Kidney glomerular epithelial cell (primary cell): Measurements from ENCODE around the gene ME1.
"Not testable (repeated sequence)": the region's sequence is repeated elsewhere in the genome, so short reads cannot be mapped to it uniquely, and the experiment has no call there.

ENCODE experiments used
- DNase-seq: peaks from one replicate; lab custom pipeline; 2025; lab: John Stamatoyannopoulos, UW

ME1 gene

GRCh38 chr6:83256719-83257118 lies 174.1 kb downstream of the ME1 start:
- DNase-seq, result not testable (repeated sequence)

GRCh38 chr6:83252719-83253118 lies 178.1 kb downstream of the ME1 start:
- peak; percentile 5 for DNase-seq

- DNase-seq, result no peak
Measured at GRCh38 chr6:83250235-83250634, 180.6 kb downstream of the ME1 start.

DNA sequence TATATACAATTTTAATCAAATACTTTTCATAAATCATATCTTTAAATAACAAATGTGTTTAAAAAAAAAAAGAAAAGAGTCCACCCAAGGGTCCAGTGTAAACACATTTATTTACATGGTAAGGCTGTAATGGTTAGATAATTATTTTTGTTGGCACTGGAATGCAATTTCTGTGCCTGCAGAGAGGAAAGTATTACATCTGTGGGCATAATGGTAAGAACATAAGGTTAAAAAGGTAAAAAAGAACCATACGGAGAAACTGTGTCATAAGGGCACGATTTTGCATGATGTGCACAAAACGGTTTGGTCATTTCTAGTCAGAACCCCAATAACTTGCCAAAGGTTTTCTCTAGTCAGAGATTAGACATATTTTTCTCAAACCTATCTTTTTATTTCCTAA lies 183.4 kb downstream of the ME1 start:
- no peak for DNase-seq

DNA sequence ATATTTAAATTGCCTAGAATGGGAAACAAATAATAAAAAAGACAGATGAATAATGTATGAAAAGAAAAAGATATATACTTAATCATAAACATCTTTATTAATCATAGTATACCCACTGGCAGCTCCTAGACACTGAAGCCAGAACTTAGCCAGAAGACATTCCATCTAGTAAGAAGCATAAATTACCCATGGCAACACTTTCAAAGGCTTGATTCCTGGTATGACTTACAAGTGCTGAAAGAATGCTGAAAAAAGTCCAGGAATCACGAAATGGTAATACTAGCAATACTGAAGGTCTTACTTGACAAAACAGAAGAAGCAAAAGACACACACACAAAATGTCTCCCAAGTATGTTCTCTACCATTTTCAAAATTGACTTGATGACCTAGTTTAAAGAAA lies 199.7 kb downstream of the ME1 start:
- DNase-seq, result no peak

DNA sequence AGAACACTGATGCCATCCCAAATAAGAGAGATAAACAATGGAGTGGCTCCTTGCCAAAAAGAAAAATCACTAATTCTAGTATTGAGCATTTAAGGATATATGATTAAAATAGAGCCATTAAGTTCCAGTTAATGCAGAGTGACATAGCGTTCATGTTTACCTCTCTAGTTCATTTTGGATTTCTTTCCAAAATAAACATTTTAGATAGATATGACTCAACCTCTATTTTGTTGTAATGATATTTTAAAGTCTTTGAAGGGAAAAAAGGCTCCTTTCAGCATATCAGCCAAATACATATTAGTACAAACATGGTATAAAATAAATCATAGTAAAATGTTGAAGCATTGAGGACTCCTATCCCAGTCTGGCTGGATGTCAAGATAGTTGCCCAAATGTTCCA lies 204.3 kb downstream of the ME1 start:
- DNase-seq, result no peak

DNA sequence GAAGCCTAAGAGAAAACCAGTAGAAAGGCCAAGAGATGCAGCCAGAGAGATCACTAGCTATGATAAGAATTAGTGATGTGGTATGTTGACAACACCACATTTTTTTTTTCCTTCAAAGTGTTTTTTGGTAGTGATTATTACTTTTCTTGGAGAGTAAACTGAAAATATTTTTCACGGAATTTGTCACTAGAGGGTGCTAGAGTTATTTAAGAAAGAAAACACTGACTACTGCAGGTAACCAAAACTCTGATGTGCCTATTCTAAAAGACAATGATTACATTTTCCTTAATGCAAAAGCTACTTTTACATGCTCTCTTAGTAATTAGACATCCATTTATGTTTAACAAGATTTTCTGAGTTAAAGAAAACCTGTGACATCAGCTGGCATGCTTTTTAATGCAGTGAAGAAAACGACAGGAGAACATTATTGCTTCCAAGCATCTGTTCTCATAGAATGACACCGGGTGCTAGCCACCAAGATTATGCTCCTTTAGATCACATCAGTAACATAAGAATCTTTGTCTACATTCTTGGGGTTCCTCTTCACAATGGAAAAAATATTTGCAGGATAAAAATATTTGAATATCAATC lies 208.9 kb downstream of the ME1 start:
- peak; percentile 12 for DNase-seq

DNA sequence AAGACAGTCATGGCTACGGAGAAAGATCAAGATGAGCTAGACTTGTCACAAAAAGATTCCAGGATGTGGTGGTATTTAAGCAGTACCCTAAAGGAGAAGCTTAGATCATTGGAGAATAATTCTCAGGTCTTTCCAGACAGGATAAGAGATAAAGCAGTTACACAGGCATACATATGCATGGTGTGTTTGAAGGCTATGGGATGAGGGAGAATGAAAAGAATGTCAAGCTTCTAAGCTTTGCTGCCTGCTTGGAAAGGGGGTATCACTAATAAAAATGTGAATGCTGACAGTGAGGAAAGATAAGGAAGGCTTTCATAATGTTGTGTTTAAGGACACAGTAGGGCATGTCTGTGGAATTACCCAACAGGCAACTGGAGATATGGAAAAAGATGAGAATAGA lies 209.6 kb downstream of the ME1 start:
- DNase-seq, result no peak

DNA sequence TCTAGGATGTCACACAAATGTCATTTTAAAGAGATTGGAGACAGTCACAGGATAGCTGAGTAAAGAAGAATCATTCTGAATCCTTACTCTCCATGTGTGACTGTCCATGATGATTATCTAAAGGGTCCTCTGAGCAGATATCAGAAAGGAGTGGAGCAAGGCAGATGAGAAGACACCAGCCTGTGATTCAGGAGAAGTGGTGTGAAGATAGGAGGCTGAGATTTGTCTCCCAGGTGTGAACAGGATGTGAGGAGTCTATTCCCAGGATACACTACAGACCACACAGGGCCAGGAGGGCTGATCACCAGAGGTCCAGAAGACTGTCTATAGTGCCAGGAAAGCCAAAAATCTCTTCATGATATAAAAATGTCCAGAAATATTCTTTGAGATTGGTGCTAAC lies 210.7 kb downstream of the ME1 start:
- no peak for DNase-seq

DNA sequence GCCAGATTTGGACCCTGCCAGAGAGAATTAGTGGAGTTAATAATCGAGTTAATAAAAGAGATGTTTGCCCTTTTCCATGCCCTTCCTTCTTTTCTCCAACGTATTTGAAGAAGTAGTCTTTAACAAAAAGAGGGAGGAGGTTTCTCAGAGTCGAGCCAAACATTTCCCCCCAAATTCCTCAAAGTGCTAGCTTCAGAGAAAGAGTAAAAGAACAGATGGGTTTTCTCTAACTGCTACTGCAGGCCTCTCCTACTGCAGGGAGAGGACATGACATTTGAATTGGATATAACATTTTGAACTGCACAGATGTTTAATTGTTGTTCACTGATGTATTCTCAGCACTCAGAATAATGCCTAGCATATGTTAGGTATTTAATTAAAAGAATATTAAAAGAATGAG lies 212.2 kb downstream of the ME1 start:
- DNase-seq, result no peak

DNA sequence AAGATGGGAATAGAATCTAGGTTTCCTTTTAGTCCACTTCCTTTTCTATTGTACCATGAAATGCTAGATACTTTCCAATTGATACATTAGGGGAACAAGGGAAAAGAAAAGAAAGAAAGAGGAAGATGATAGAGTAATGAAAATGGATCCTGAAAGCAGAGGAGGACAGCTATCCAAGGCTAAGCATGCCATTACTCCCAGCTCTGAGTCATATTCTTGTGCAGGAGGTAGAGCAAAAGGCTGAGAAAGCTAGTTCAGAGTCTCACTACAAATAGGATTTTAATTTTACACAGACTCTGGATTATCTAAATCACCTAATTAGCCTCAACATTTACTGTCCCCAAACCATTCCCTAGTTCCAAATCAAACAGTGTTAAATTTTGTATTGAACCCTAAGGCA lies 214.0 kb downstream of the ME1 start:
- peak; percentile 4 for DNase-seq

DNA sequence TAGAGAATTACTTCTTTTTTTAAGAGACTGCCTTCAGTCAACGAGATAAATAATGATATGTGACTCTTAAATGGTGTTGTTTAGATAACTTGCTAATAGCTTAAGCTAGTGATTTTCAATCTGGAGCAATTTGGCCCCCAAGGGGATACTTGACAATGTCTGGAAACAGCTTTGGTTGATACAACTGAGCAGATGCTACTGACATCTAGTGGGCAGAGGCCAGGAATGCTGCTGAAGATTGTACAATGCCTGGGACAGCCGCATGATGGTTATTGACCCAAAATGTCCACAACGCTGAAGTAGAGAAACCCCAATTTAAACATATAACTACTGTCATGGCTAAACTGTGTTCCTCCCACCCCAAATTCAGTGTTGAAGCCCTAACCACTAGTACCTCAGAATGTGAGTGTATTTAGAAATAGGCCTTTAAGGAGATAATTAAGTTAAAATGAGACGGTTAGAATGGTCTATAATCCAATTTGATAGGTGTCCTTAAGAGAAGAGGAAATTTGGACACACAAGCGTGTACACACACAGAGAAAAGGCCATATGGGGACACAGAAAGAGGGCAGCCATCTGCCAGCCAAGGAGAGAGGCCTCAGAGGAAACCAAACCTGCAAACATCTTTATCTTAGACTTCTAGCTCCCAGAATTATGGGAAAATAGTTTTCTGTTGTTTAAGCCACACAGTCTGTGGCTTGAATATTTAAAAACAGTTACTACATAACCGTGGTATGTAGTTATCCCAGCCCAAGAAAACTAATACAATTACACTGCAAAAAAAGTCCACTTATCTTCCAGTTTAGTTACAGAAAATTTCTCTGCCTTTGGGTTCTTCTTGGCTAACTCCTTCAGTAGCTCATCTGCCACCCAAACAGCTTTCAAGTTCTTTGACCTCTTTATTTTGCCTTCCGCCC lies 215.5 kb downstream of the ME1 start:
- DNase-seq, result peak; percentile 20

DNA sequence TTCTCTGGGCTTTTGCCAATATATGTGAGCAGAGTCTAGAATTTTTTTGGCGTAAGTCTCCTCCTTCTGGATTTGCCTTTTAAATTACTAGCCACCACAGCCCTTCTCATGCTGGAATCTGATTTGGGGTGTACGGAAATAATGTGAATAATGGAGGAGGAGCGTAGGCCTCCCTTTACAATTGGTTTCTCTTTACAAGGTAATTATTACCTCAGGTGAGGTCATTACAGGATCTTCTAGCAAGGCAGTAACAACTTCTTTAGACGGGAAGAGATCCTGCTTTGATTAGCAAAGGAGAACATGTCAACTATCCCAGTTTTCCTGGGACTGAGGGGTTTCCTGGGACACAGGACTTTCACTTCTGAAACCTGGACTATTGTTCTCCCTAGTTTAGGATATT lies 228.8 kb downstream of the ME1 start:
- DNase-seq, result no peak

DNA sequence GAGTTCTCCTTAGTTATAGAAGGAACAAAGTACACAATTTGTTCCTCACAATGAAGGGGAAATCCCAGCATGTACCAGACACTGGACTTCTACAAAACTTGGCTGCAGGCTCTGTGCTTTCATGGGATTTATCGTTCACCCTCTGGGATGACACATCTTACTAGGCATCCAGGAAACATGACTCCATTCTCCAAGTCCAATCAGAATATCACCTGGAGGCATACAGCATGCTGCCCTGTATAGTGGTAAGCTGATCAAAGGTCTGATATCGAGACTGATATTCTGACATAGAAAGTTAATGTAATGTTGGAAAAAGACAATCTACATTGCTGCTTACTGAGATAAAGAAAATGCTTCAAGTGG lies 231.0 kb downstream of the ME1 start:
- DNase-seq, result peak; percentile 56

DNA sequence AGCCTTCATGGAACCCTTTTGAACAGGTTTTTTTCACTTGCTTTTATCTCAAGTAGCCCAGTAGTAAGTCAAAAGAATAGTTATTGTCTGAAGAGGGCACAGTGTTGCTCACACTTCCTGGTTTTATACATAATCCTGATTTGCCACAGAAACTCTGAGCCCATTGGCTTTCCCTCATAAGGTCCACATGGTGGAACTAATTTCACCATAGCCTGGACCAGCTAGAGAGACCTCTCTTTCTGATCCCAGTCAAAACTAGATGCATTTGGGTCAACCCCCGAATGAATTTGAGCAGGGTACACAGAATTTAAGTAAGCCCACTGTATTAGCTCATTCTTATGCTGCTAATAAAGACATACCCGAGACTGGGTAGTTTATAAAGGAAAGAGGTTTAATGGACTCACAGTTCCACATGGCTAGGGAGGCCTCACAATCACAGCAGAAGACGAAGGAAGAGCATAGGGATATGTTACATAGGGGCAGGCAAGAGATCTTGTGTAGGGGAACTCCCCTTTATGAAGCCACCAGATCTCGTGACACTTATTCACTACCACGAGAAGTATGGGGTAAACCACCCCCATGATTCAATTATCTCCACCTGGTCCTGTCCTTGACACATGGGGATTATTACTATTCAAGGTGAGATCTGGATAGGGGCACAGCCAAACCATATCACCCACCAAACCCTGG lies 231.5 kb downstream of the ME1 start:
- DNase-seq, result no peak

DNA sequence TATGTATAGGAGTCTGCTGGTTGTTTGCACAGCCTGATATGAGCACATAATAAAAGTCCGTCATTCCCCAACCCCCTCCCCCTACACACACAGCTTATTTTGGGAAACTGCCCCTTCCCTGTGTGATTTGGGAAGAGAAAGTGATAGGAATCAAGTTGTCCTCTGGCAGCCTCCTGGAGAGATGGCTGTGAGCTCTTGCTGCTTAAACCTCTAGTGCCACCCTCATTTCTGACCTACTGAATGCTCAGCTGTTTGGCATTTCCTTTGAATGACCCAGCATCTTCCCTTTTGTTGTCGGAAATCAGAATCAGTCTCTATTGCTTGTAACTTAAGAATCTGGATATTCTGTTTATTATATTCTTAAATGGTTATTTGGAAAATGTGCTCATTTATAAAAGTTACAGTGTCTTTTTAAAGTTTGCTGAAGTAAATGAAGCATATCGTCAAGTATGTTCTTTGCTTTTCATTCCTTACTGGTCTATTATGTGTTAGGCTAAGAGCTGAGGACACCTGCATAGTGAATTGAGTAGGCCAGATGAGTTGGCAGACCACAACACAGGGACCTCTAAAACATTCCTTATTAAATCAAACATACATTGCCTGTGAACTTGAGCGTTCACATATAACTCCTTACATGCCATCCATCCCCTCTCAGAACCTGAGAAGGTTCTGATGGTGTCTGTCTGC lies 232.2 kb downstream of the ME1 start:
- DNase-seq, result no peak

- DNase-seq, result no peak
Measured at GRCh38 chr6:83193747-83194566, 236.9 kb downstream of the ME1 start.

DNA sequence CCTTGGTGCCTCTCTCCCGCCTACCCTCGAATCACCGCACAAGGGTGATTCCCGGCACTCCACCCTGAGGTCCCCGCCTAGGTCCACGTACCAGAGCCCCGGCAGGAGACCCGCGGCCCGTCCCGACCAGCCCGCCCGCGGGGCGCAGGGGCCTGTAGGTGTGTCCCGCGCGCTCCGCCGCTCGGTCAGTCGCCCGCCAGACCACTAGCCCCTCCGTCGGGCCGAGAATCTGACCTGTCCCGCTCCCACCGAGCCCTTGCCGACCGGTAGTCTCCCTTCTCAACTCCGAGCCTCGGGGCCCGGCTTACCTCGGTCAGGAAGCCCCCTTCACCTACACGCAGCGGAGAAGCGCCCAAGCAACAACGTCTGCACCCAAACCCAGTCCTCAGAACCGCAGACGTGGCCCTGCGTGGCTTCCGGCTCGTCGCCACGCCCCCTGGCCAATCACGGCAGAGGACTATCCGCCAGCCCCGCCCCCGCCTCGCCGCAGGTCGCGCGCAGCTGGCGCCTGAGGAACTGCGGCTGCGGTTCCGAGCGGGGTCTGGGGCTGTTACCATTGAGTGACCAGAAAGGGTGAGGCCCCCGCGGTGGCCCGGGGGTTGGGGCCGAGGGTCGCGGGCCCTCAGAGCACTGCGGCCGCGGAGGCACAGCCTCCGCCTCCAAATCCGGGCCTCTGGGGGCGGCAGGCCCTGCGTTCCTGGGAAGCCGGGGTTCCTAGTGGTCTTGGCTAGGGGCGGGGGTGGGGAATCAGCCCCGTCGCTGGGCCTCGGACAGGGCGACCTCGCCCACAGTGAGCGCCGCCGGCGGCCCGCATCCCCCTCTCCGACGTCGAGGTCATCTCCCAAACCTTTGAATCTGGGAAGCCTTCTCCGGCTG lies 237.7 kb downstream of the ME1 start, which contains the start of the genes PGM3 and RWDD2A:
TSS of gene PGM3 (minus strand) at position 395 of the 876 bp plus-strand sequence. CDS start 2,253 bp downstream, outside the sequence.
TSS of gene RWDD2A (plus strand) at position 487 of the 876 bp plus-strand sequence. CDS start 1,095 bp downstream, outside the sequence.
- peak; percentile 74 for DNase-seq

DNA sequence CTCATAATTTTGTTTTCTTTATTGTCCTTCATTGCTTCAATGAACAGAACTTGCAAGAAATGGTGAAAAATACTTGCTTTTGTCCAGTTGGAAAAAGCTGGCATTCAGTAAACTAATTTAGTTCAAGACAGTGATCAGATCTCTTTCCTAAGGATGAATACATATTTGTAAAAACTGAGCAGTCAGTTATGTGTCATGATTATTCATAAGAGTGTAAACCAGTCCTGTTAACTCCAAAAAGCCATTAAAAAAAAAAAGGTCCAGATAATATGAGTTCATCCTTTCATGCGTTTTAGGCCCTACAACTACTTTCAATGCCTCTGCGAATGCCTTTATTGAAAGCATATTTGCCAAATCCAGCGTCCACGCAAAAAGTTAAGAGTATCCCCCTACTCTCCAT lies 238.4 kb downstream of the ME1 start:
- DNase-seq, result peak; percentile 27

DNA sequence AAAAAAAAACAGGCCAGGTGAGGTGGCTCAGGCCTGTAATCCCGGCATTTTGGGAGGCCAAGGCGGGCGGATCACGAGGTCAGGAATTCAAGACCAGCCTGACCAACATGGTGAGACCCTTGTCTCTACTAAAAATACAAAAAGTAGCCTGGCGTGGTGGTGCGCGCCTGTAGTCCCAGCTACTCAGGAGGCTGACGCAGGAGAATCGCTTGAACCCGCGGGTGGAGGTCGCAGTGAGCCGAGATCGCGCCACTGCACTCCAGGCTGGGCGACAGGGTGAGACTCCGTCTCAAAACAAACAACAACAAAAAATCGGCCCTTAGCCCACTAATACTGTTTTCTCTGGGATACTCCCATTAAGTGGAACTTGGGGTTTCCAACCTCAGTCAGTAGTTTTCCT lies 238.9 kb downstream of the ME1 start:
- not testable (repeated sequence) for DNase-seq
